Large intestine (tissue), 12 donors: Measurements from ENCODE around the gene BYSL. TPM values are rescaled to one million over a fixed set of nuclear protein-coding genes. Genes with fewer than 3 reads are reported as not detected.
A peak's percentile ranks its signal among the peaks of the same experiment; 100 is the strongest.

Source experiments
- DNase-seq, 2 donors: peaks; one replicate each; pipeline versions ENCODE4 v3.0.0 to v3.0.0-alpha.2; 2013
- H3K27ac ChIP-seq: one replicate; pipeline ENCODE4 v1.5.1; 2013; ENCODE audit warnings: low read length
- H3K27me3 ChIP-seq: 2 replicates; pipeline ENCODE4 v1.6.1; 2013; ENCODE audit warnings: low read length; ENCODE audit not compliant: control insufficient read depth, insufficient read depth
- H3K36me3 ChIP-seq: 2 replicates; pipeline ENCODE4 v1.6.1; 2013; ENCODE audit warnings: low read length; ENCODE audit not compliant: control insufficient read depth, insufficient read depth
- H3K4me1 ChIP-seq: one replicate; pipeline ENCODE4 v1.6.1; 2013; ENCODE audit warnings: low read length; ENCODE audit not compliant: control insufficient read depth, insufficient read depth
- H3K4me3 ChIP-seq: one replicate; pipeline ENCODE4 v1.5.1; 2013; ENCODE audit warnings: low read length
- H3K9me3 ChIP-seq: one replicate; pipeline ENCODE4 v1.6.1; 2013; ENCODE audit warnings: mild to moderate bottlenecking, low read depth, low read length, moderate library complexity; ENCODE audit not compliant: control insufficient read depth
- WGBS: methylation state at CpG from one replicate; pipeline ENCODE4 v1.1.5; 2013; ENCODE audit warnings: low lambda C conversion rate; ENCODE audit not compliant: insufficient coverage; 5-methylcytosine and 5-hydroxymethylcytosine counted together
- long read RNA-seq, 11 donors: transcript quantifications; one replicate each; lab custom pipeline, GENCODE V29; 2026
- polyA plus RNA-seq: library from polyadenylated mRNA; unstranded; fragments of 120-200 nt; gene quantifications from one replicate; pipeline ENCODE4 v1.2.1, GENCODE V29; 2013

The BYSL gene, protein sequence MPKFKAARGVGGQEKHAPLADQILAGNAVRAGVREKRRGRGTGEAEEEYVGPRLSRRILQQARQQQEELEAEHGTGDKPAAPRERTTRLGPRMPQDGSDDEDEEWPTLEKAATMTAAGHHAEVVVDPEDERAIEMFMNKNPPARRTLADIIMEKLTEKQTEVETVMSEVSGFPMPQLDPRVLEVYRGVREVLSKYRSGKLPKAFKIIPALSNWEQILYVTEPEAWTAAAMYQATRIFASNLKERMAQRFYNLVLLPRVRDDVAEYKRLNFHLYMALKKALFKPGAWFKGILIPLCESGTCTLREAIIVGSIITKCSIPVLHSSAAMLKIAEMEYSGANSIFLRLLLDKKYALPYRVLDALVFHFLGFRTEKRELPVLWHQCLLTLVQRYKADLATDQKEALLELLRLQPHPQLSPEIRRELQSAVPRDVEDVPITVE
- 18.5 TPM for polyA plus RNA-seq
- long read RNA-seq, donor 1, partial matches to known transcripts: 6 of 9 reads
- long read RNA-seq, donor 1, other reads (novel, unspliced or antisense): 0 of 9 reads
- long read RNA-seq, donor 2, transcript BYSL-201 (7 exons, 2,029 nt): major isoform, 6 of 13 reads
- long read RNA-seq, donor 2, partial matches to known transcripts: 7 of 13 reads
- long read RNA-seq, donor 2, other reads (novel, unspliced or antisense): 0 of 13 reads
- long read RNA-seq, donor 3, partial matches to known transcripts: 15 of 19 reads
- long read RNA-seq, donor 3, other reads (novel, unspliced or antisense): 0 of 19 reads
- long read RNA-seq, donor 4, partial matches to known transcripts: 0 of 1 reads
- long read RNA-seq, donor 4, other reads (novel, unspliced or antisense): 0 of 1 reads
- long read RNA-seq, donor 5, transcript BYSL-201 (7 exons, 2,029 nt): major isoform, 5 of 10 reads
- long read RNA-seq, donor 5, partial matches to known transcripts: 5 of 10 reads
- long read RNA-seq, donor 5, other reads (novel, unspliced or antisense): 0 of 10 reads
- long read RNA-seq, donor 6, transcript BYSL-201 (7 exons, 2,029 nt): major isoform, 6 of 16 reads
- long read RNA-seq, donor 6, partial matches to known transcripts: 8 of 16 reads
- long read RNA-seq, donor 6, other reads (novel, unspliced or antisense): 0 of 16 reads
- long read RNA-seq, donor 7, partial matches to known transcripts: 5 of 6 reads
- long read RNA-seq, donor 7, other reads (novel, unspliced or antisense): 0 of 6 reads
- long read RNA-seq, donor 8, partial matches to known transcripts: 15 of 21 reads
- long read RNA-seq, donor 8, other reads (novel, unspliced or antisense): 0 of 21 reads
- long read RNA-seq, donor 9, transcript BYSL-201 (7 exons, 2,029 nt): major isoform, 6 of 15 reads
- long read RNA-seq, donor 9, partial matches to known transcripts: 8 of 15 reads
- long read RNA-seq, donor 9, other reads (novel, unspliced or antisense): 0 of 15 reads
- long read RNA-seq, donor 10, partial matches to known transcripts: 6 of 13 reads
- long read RNA-seq, donor 10, other reads (novel, unspliced or antisense): 0 of 13 reads
- long read RNA-seq, donor 11, partial matches to known transcripts: 0 of 3 reads
- long read RNA-seq, donor 11, other reads (novel, unspliced or antisense): 0 of 3 reads

DNA sequence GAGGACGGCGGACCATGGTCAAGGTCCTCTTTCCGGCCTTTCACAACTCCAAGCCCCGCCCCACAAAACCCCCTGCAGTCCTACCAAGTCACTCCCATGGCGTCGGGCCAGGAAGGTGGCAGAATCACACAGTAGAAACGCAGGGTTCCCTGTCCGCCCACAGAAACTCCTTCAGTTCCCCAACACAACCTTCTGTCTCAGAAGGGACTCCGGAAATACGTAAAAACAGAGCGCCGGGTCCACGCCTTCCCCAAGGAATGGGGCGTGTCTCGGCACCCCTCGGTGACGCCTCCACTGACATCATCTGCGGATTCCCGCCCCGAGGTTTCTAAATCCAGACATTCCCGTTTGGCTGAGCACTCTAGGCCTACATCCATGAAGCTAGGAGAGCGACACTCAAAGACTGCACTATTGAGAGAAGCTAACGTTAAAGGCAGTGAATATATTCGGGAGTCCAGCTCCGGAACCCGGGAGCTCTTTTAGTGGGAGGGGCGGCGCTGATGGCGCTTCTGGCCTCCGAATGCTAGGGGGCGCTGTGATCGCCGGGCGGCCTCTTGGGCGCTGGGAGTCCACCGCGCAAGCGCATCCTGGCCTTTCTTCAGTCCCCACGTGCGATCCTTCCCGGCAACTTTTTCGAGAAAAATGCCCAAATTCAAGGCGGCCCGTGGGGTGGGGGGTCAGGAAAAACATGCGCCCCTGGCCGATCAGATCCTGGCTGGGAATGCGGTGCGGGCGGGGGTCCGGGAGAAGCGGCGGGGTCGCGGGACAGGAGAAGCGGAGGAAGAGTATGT, at the start of gene BYSL, which contains the start of gene MED20:
BYSL (plus strand) TSS at position 579 of the 791 bp plus-strand sequence; CDS start at position 643, 64 bp downstream.
MED20 (minus strand) TSS at position 219 of the 791 bp plus-strand sequence; CDS start at position 98, 121 bp downstream.
- peak; percentile 94 to 96 for DNase-seq
- Histone ChIP-seq H3K36me3 (peaks cover 8% of the 10 kb centered on the region), H3K27ac (peak within 1 kb of the TSS; percentile 93), H3K4me1 (peaks cover 20% of the 10 kb centered on the region), H3K4me3 (peak within 1 kb of the TSS; percentile 66), H3K27me3 (no peaks in the 10 kb centered on the region), H3K9me3 (no peaks in the 10 kb centered on the region)
- no CpG with 5 or more reads among the region's 55 CpGs for WGBS

DNA sequence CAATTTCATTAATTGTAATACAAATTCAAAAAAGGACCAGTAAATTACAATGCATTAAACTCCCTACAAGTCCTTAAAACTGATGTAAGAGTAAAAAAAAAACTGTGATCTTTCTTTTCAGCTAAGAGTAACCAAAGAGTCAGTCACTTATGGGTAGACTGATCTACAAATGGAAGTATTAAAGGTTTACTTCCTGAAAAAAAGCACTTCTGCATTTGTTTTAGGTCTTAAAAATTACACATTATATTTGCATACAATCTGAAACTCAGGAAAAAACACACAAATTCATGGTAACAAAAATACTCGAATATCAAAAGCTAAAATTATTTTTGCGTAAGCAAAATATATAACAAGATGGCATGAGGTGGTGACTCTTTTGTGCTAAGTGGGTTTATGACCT, 49.6 kb upstream of the BYSL start:
- Histone ChIP-seq H3K27me3 (no peaks in the 10 kb centered on the region), H3K4me1 (no peaks in the 10 kb centered on the region), H3K27ac (no peak overlapping the region), H3K36me3 (no peaks in the 10 kb centered on the region), H3K9me3 (no peaks in the 10 kb centered on the region), H3K4me3 (no peak overlapping the region)
- 100% methylated on average over 2 of the region's 2 CpGs for WGBS
- DNase-seq: no peak

DNA sequence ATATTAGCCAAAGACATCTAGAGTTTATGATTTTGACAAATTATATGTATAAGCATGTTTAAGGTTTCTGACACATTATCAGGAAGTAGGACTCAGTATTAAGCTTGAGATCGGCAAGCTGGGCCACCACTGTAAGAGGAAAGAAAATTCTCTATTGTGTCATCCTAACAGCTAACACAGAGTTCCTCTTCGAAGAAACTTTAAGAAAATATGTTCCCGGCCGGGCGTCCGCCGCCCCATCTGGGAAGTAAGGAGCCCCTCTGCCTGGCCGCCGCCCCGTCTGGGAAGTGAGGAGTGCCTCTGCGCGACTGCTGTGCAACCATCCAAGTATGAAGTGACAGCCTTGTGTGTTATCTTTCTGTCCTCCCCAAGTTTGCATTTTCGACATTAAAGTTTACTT, 49.2 kb upstream of the BYSL start:
- Histone ChIP-seq H3K4me1 (no peaks in the 10 kb centered on the region), H3K27ac (no peak overlapping the region), H3K36me3 (no peaks in the 10 kb centered on the region), H3K27me3 (no peaks in the 10 kb centered on the region), H3K9me3 (no peaks in the 10 kb centered on the region), H3K4me3 (no peak overlapping the region)
- no peak for DNase-seq
- no CpG with 5 or more reads among the region's 13 CpGs for WGBS

DNA sequence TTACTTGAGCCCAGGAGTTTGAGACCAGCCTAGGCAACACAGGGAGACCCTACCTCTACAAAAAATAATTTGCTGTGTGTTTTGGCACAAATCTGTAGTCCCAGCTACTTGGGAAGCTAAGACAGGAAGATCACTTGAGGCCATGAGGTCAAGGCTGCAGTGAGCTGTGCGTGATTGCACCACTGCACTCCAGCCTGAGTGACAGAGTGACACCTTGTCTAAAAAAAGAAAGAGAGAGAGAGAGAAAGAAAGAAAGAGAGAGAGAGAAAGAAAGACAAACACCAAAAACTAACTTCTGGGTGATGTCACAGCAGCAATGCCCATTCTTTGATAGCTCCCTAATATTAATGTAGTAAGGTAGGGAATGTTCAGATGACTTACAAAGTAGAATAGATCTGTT, 46.6 kb upstream of the BYSL start:
- Histone ChIP-seq H3K4me1 (no peaks in the 10 kb centered on the region), H3K9me3 (no peaks in the 10 kb centered on the region), H3K4me3 (no peak overlapping the region), H3K36me3 (no peaks in the 10 kb centered on the region), H3K27me3 (no peaks in the 10 kb centered on the region), H3K27ac (no peak overlapping the region)
- no peak for DNase-seq
- no CpG with 5 or more reads among the region's 1 CpG for WGBS

DNA sequence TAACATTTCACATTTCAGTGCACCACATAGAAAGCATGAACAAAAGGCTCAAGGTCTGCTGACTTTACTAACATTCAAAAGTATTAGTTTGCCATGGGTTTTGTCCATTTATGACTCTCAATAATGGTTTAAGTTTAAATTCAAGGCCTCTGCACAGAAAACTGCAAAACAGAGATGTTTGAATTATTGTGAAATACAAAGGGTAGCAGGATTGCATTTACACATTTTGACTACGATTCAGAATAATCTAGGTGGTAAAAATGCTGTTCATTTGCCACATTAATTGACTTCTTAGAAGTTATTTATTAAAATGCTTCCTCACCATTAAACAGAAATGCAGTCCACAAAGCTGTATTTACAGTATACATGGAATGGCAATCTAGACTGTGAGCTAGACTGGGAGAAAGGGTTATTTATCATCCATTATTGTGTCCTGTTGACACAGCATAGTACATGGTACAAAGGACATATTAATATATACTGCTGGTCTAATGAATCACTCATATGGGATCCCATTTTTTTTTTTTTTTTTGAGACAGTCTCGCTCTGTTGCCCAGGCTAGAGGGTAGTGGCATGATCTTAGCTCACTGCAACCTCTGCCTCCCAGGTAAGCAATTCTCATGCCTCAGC, 44.1 kb upstream of the BYSL start:
- no peak overlapping the region for H3K27ac ChIP-seq
- peak; percentile 9 to 57 for DNase-seq
- H3K4me3 ChIP-seq: no peak overlapping the region

DNA sequence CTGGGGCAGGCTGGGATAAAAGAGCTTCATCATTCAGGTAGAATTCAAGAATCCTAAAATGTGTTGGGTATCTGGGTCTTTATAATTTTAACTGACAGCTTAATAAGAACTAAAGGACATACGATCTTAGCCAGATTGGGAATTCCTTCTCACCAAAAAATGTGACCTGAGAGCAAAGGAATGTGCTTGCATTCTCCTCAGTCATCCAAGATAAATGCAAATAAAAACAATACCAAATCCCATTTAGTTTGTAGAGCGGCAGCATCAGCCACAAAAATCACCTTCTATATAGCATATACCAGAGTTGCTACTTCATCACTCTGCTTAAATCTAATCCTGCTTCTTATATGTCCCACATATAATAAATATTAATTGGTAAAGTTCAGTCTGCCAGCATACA, 43.1 kb upstream of the BYSL start:
- Histone ChIP-seq H3K36me3 (no peaks in the 10 kb centered on the region), H3K27me3 (no peaks in the 10 kb centered on the region), H3K4me3 (no peak overlapping the region), H3K4me1 (no peaks in the 10 kb centered on the region), H3K27ac (no peak overlapping the region), H3K9me3 (no peaks in the 10 kb centered on the region)
- WGBS: 100% methylated on average over 2 of the region's 2 CpGs
- no peak for DNase-seq

More for the DNA sequence above, 44.1 kb upstream of the BYSL start:
- no peaks in the 10 kb centered on the region for H3K27me3 ChIP-seq
- no peaks in the 10 kb centered on the region for H3K36me3 ChIP-seq
- WGBS: no CpG with 5 or more reads among the region's 2 CpGs
- H3K4me1 ChIP-seq: no peaks in the 10 kb centered on the region
- H3K9me3 ChIP-seq: no peaks in the 10 kb centered on the region

DNA sequence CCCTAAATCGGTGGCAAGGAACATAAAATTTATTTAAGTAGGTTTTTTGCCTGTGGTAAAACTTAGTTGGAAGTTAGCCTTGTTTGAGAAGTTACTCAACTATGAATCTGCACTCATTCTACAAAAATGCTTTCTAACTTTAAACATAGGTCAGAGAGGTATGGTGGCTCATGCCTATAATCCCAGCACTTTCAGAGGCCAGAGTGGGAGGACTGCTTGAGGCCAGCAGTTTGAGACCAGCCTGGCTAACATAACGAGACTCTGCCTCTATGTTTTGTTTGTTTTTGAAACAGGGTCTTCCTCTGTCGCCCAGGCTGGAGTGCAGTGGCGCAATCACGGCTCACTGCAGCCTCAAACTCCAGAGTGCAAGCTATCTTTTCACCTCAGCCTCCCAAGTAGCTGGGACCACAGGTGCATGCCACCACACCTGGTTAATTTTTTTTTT, 42.3 kb upstream of the BYSL start:
- H3K4me3 ChIP-seq: no peak overlapping the region
- H3K27me3 ChIP-seq: no peaks in the 10 kb centered on the region
- H3K4me1 ChIP-seq: no peaks in the 10 kb centered on the region
- H3K27ac ChIP-seq: no peak overlapping the region
- 88% methylated on average over 1 of the region's 5 CpGs for WGBS
- H3K9me3 ChIP-seq: no peaks in the 10 kb centered on the region
- no peaks in the 10 kb centered on the region for H3K36me3 ChIP-seq
- DNase-seq: no peak

DNA sequence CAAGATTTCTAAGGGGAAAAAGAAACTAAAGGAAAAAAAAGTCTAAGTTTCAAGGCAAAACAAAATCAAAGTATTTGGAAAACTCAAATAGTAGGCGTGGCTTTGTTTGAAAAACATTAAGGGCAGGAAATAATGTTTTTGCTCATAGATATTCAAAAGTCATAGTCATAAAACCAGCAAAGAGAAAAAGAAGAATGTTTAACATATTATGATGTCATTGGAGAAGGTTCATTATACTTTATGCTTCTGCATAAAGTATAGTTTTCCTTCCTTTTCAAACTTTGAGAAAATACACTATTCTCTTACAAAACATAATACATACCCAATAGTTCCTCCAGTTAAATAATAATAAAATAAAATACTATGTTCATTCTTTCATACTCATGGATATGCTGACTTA, 39.8 kb upstream of the BYSL start:
- Histone ChIP-seq H3K4me3 (no peak overlapping the region), H3K4me1 (no peaks in the 10 kb centered on the region), H3K36me3 (no peaks in the 10 kb centered on the region), H3K27me3 (no peaks in the 10 kb centered on the region), H3K27ac (no peak overlapping the region), H3K9me3 (no peaks in the 10 kb centered on the region)
- DNase-seq: no peak
- WGBS: 100% methylated on average over 1 of the region's 1 CpG

DNA sequence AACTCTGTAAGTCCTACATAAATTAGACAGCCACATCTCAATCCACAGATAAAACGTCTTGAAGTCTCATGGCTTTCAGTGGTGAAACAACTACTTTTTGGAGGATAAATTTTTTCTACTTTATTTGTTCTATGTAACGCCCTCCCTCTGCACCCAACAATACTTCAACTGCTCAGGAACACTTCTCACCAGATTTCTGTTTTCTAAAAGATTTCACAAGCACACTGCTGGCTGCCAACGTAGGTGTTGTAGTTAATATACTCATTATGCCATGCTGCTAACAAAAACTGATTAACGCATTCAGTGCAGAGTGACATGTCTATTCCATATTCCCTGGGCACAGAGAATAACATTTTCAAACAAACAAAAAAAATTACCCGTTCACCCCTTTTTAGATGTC, 36.3 kb upstream of the BYSL start:
- Histone ChIP-seq H3K4me3 (no peak overlapping the region), H3K9me3 (no peaks in the 10 kb centered on the region), H3K27ac (no peak overlapping the region), H3K36me3 (no peaks in the 10 kb centered on the region), H3K4me1 (no peaks in the 10 kb centered on the region), H3K27me3 (no peaks in the 10 kb centered on the region)
- 88% methylated on average over 1 of the region's 5 CpGs for WGBS
- DNase-seq: no peak
